ENCODE measurements around the gene ALPL.

- TF ChIP-seq, protein P1, sequence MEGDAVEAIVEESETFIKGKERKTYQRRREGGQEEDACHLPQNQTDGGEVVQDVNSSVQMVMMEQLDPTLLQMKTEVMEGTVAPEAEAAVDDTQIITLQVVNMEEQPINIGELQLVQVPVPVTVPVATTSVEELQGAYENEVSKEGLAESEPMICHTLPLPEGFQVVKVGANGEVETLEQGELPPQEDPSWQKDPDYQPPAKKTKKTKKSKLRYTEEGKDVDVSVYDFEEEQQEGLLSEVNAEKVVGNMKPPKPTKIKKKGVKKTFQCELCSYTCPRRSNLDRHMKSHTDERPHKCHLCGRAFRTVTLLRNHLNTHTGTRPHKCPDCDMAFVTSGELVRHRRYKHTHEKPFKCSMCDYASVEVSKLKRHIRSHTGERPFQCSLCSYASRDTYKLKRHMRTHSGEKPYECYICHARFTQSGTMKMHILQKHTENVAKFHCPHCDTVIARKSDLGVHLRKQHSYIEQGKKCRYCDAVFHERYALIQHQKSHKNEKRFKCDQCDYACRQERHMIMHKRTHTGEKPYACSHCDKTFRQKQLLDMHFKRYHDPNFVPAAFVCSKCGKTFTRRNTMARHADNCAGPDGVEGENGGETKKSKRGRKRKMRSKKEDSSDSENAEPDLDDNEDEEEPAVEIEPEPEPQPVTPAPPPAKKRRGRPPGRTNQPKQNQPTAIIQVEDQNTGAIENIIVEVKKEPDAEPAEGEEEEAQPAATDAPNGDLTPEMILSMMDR (IDR thresholded peaks at IDR 0.05), result no peak
- TF ChIP-seq POLR2A (IDR thresholded peaks at IDR 0.05), result no peak
These were observed 12.5 kb downstream of the ALPL start for GRCh38 chr1:21521717-21522060.
